ENCODE data around the gene SLC37A1. TPM values are rescaled to one million over a fixed set of nuclear protein-coding genes. Genes with fewer than 3 reads are reported as not detected.

SLC37A1 gene
- total RNA-seq, 2 donors from 2014 or later = 22.7 to 47.0 TPM

- Histone ChIP-seq H3K4me3 (ENCODE audit: low read length) (no peak overlapping the region), H3K27ac (ENCODE audit: low read depth, low read length) (no peak overlapping the region), H3K36me3 (ENCODE audit: control insufficient read depth, insufficient read depth, low read length) (no peaks in the 10 kb centered on the region), H3K9me3 (ENCODE audit: control insufficient read depth, low read length) (peaks cover 14% of the 10 kb centered on the region), H3K27me3 (ENCODE audit: control insufficient read depth, insufficient read depth, low read length, poor library complexity, severe bottlenecking) (no peaks in the 10 kb centered on the region), H3K4me1 (ENCODE audit: control insufficient read depth, insufficient read depth, low read length) (no peaks in the 10 kb centered on the region), H3K9ac (ENCODE audit: extremely low read depth, low read length, poor library complexity, severe bottlenecking) (no peak overlapping the region)
- no peak for DNase-seq
- Mint-ChIP-seq H3K27me3 (ENCODE audit: insufficient read depth) (peaks cover 36% of the 10 kb centered on the region), H3K27ac (no peak overlapping the region), H3K4me1 (peaks cover 3% of the 10 kb centered on the region), H3K4me3 (no peak overlapping the region), H3K36me3 (ENCODE audit: low read depth) (peaks cover 2% of the 10 kb centered on the region), H3K9me3 (peaks cover 25% of the 10 kb centered on the region)
- 90 to 100% methylated on average over 3 to 4 of the region's 4 CpGs for WGBS, 2 experiments (ENCODE audit: insufficient coverage in 1 of 2, insufficient read length in 1 of 2)
- TF ChIP-seq CTCF (conservative IDR thresholded peaks at IDR 0.05) = no peak
Observed at GRCh38 chr21:42599486-42599885, 85.8 kb downstream of the SLC37A1 start.

GRCh38 chr21:42599962-42600361, 86.3 kb downstream of the SLC37A1 start:
- no peak overlapping the region for H3K4me3 ChIP-seq (ENCODE audit: low read length)
- no peaks in the 10 kb centered on the region for H3K4me1 ChIP-seq (ENCODE audit: control insufficient read depth, insufficient read depth, low read length)
- H3K9ac ChIP-seq (ENCODE audit: extremely low read depth, low read length, poor library complexity, severe bottlenecking) = no peak overlapping the region
- no peaks in the 10 kb centered on the region for H3K36me3 ChIP-seq (ENCODE audit: control insufficient read depth, insufficient read depth, low read length)
- H3K27me3 Mint-ChIP-seq (ENCODE audit: insufficient read depth) = peaks cover 35% of the 10 kb centered on the region
- no peak overlapping the region for H3K27ac Mint-ChIP-seq
- no peak overlapping the region for H3K27ac ChIP-seq (ENCODE audit: low read depth, low read length)
- H3K27me3 ChIP-seq (ENCODE audit: control insufficient read depth, insufficient read depth, low read length, poor library complexity, severe bottlenecking) = no peaks in the 10 kb centered on the region
- peaks cover 3% of the 10 kb centered on the region for H3K4me1 Mint-ChIP-seq
- peaks cover 2% of the 10 kb centered on the region for H3K36me3 Mint-ChIP-seq (ENCODE audit: low read depth)
- H3K9me3 ChIP-seq (ENCODE audit: control insufficient read depth, low read length) = peaks cover 17% of the 10 kb centered on the region
- WGBS, 2 experiments (ENCODE audit: insufficient coverage in 1 of 2, insufficient read length in 1 of 2) = 82 to 89% methylated on average over 6 to 8 of the region's 8 CpGs
- no peak for DNase-seq
- TF ChIP-seq CTCF (conservative IDR thresholded peaks at IDR 0.05) = no peak
- H3K4me3 Mint-ChIP-seq = no peak overlapping the region
- H3K9me3 Mint-ChIP-seq = peaks cover 25% of the 10 kb centered on the region

- Histone ChIP-seq H3K9me3 (ENCODE audit: control insufficient read depth, low read length) (peaks cover 25% of the 10 kb centered on the region), H3K9ac (ENCODE audit: extremely low read depth, low read length, poor library complexity, severe bottlenecking) (no peak overlapping the region), H3K4me3 (ENCODE audit: low read length) (no peak overlapping the region), H3K27ac (ENCODE audit: low read depth, low read length) (no peak overlapping the region), H3K4me1 (ENCODE audit: control insufficient read depth, insufficient read depth, low read length) (no peaks in the 10 kb centered on the region), H3K36me3 (ENCODE audit: control insufficient read depth, insufficient read depth, low read length) (no peaks in the 10 kb centered on the region), H3K27me3 (ENCODE audit: control insufficient read depth, insufficient read depth, low read length, poor library complexity, severe bottlenecking) (no peaks in the 10 kb centered on the region)
- 90 to 91% methylated on average over 3 to 4 of the region's 4 CpGs for WGBS, 2 experiments (ENCODE audit: insufficient coverage in 1 of 2, insufficient read length in 1 of 2)
- TF ChIP-seq CTCF (conservative IDR thresholded peaks at IDR 0.05) = no peak
- Mint-ChIP-seq H3K27ac (no peak overlapping the region), H3K36me3 (ENCODE audit: low read depth) (peaks cover 2% of the 10 kb centered on the region), H3K27me3 (ENCODE audit: insufficient read depth) (peaks cover 36% of the 10 kb centered on the region), H3K4me3 (no peak overlapping the region), H3K9me3 (peaks cover 34% of the 10 kb centered on the region), H3K4me1 (peaks cover 3% of the 10 kb centered on the region)
- no peak for DNase-seq
Observed at GRCh38 chr21:42601656-42602055, 88.0 kb downstream of the SLC37A1 start.
